ENCODE data around the gene DENND4C. TPM values are rescaled to one million over a fixed set of nuclear protein-coding genes. Genes with fewer than 3 reads are reported as not detected.

DENND4C gene
- polyA plus RNA-seq, 1 of the 3 experiments (the other 2 are of a cell fraction): 7.5 TPM

- WGBS (ENCODE audit: low lambda C conversion rate): 3% methylated on average over 19 of the region's 35 CpGs
- peaks cover 39% of the 10 kb centered on the region for H4K20me1 ChIP-seq (ENCODE audit: insufficient read depth)
Observed at GRCh38 chr9:19231126-19231903, 822 bp downstream of the DENND4C start.

GRCh38 chr9:19231904-19232822 lies 1.7 kb downstream of the DENND4C start:
- H4K20me1 ChIP-seq (ENCODE audit: insufficient read depth): peaks cover 47% of the 10 kb centered on the region
- no peak for DNase-seq

More at GRCh38 chr9:19231126-19231903, 822 bp downstream of the DENND4C start:
- Histone ChIP-seq H3K36me3 (replicated peaks in 1 of 2; ENCODE audit: control insufficient read depth in 1 of 2, insufficient read depth in 2 of 2, low read length in 1 of 2) (peaks cover 0 to 9% of the 10 kb centered on the region in 2 experiments), H3K4me2 (peak overlapping the region; percentile 88), H2AFZ (ENCODE audit: low read depth) (peak overlapping the region; percentile 92; the same call in 1 of the 2 replicates), H3K9me3 (no peaks in the 10 kb centered on the region), H3F3A (replicated peaks; ENCODE audit: insufficient read depth) (peaks cover 7% of the 10 kb centered on the region), H3K4me1 (ENCODE audit: control insufficient read depth in 1 of 2, insufficient read depth in 2 of 2, low read depth in 1 of 2, low read length in 1 of 2) (peaks cover 0 to 8% of the 10 kb centered on the region in 2 experiments; a peak in 3 of 4 replicates), H3K27me3 (ENCODE audit: insufficient read depth) (no peaks in the 10 kb centered on the region), H3K9ac (peak overlapping the region; percentile 88), H3K79me2 (ENCODE audit: insufficient read depth) (peaks cover 57% of the 10 kb centered on the region), H3K27ac (ENCODE audit: low read depth in 2 of 2, low read length in 1 of 2) (peak overlapping the region; percentile 87 to 93), H3K9me2 (no peaks in the 10 kb centered on the region), H3K4me3 (ENCODE audit: low read depth in 2 of 2, low read length in 1 of 2) (peak overlapping the region; percentile 75 to 79)
- TF ChIP-seq FOXM1 (IDR thresholded peaks at IDR 0.05; ENCODE audit: low read depth) (no peak), IRF3 (IDR thresholded peaks at IDR 0.05; ENCODE audit: low read depth, low read length) (no peak)
- peak; percentile 20 for DNase-seq
- ChIA-PET POLR2A (interaction anchor here (0.6 to 1.3 kb wide), 5 partner anchors 26 to 183 kb away, joined by 3 to 4 read pairs (median 3); no protein-coding TSS in a partner anchor), CTCF (interaction anchor here (0.7 to 1.6 kb wide), 6 partner anchors 9 to 242 kb away, joined by 3 to 5 read pairs (median 3); partner anchors contain the start of gene RRAGA)

More at GRCh38 chr9:19231904-19232822, 1.7 kb downstream of the DENND4C start:
- POLR2A ChIA-PET: interaction anchor here (1.0 to 1.3 kb wide), 2 partner anchors 148 to 183 kb away, joined by 3 to 8 read pairs; partner anchors contain the start of gene RPS6
- Histone ChIP-seq H3K27ac (ENCODE audit: low read depth in 2 of 2, low read length in 1 of 2) (peak overlapping the region in 1 of 2 experiments; percentile 87; a peak in 2 of 4 replicates), H3K4me1 (ENCODE audit: control insufficient read depth in 1 of 2, insufficient read depth in 2 of 2, low read depth in 1 of 2, low read length in 1 of 2) (peaks cover 0 to 8% of the 10 kb centered on the region in 2 experiments; a peak in 3 of 4 replicates), H3K27me3 (ENCODE audit: insufficient read depth) (no peaks in the 10 kb centered on the region), H3K36me3 (replicated peaks in 1 of 2; ENCODE audit: control insufficient read depth in 1 of 2, insufficient read depth in 2 of 2, low read length in 1 of 2) (peaks cover 0 to 9% of the 10 kb centered on the region in 2 experiments), H3K79me2 (ENCODE audit: insufficient read depth) (peaks cover 66% of the 10 kb centered on the region), H3K9me2 (no peaks in the 10 kb centered on the region), H2AFZ (ENCODE audit: low read depth) (no peak overlapping the region), H3K9ac (peak overlapping the region; percentile 88), H3K9me3 (no peaks in the 10 kb centered on the region), H3F3A (replicated peaks; ENCODE audit: insufficient read depth) (peaks cover 7% of the 10 kb centered on the region), H3K4me2 (peak overlapping the region; percentile 88), H3K4me3 (ENCODE audit: low read depth in 2 of 2, low read length in 1 of 2) (peak overlapping the region; percentile 75 to 79)
- 9% methylated on average over 14 of the region's 14 CpGs for WGBS (ENCODE audit: low lambda C conversion rate)
- CTCF ChIA-PET: interaction anchor here (1.0 to 1.6 kb wide), 5 partner anchors 9 to 225 kb away, joined by 3 to 4 read pairs (median 3); no protein-coding TSS in a partner anchor
- TF ChIP-seq NRF1 (IDR thresholded peaks at IDR 0.05; ENCODE audit: low read depth, low read length) (no peak), ELF1 (IDR thresholded peaks at IDR 0.05) (no peak), MAX (IDR thresholded peaks at IDR 0.05; ENCODE audit: low read depth) (no peak), EP300 (IDR thresholded peaks at IDR 0.05; ENCODE audit: borderline replicate concordance in 1 of 2, low read depth in 1 of 2, low read length in 1 of 2) (no peak), IRF3 (IDR thresholded peaks at IDR 0.05; ENCODE audit: low read depth, low read length) (no peak), CTCF (IDR thresholded peaks at IDR 0.05) (no peak), RAD21 (IDR thresholded peaks at IDR 0.05; ENCODE audit: low read length) (no peak), PBX3 (IDR thresholded peaks at IDR 0.05) (no peak), FOSL2 (IDR thresholded peaks at IDR 0.05; ENCODE audit: borderline replicate concordance, low read depth) (no peak)

Measured in SK-N-SH (cell line).